Transverse colon (tissue), 4 donors: ENCODE measurements around the gene CYP2C19.
"Not testable (repeated sequence)": the region's sequence is repeated elsewhere in the genome, so short reads cannot be mapped to it uniquely, and the experiment has no call there.

Source experiments
- POLR2AphosphoS5 ChIP-seq, 3 donors: sonication (generic); formaldehyde crosslinking; IDR thresholded peaks; one replicate each; pipeline ENCODE4 v1.6.1; 2016; ENCODE audit warnings: antibody characterized with exemption in 3 of 3
- TF ChIP-seq, protein P1 (sequence below), 5 experiments: fragments of 200-600 bp in 3 of 5; fragments of 450-650 bp in 2 of 5; sonication (generic) in 3 of 5; IDR thresholded peaks; 1 replicate in 2 of 5; 2 replicates in 3 of 5; pipeline ENCODE4 v1.5.1; 2016 to 2017; ENCODE audit warnings: antibody characterized with exemption in 5 of 5, inconsistent platforms in 3 of 5, mild to moderate bottlenecking in 2 of 5, moderate library complexity in 1 of 5

GRCh38 chr10:94830025-94830424, 67.5 kb downstream of the CYP2C19 start:
- TF ChIP-seq, protein P1, sequence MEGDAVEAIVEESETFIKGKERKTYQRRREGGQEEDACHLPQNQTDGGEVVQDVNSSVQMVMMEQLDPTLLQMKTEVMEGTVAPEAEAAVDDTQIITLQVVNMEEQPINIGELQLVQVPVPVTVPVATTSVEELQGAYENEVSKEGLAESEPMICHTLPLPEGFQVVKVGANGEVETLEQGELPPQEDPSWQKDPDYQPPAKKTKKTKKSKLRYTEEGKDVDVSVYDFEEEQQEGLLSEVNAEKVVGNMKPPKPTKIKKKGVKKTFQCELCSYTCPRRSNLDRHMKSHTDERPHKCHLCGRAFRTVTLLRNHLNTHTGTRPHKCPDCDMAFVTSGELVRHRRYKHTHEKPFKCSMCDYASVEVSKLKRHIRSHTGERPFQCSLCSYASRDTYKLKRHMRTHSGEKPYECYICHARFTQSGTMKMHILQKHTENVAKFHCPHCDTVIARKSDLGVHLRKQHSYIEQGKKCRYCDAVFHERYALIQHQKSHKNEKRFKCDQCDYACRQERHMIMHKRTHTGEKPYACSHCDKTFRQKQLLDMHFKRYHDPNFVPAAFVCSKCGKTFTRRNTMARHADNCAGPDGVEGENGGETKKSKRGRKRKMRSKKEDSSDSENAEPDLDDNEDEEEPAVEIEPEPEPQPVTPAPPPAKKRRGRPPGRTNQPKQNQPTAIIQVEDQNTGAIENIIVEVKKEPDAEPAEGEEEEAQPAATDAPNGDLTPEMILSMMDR (IDR thresholded peaks at IDR 0.05) = not testable (repeated sequence)
- not testable (repeated sequence) for TF ChIP-seq POLR2AphosphoS5 (IDR thresholded peaks at IDR 0.05)
